H1 (cell line): ENCODE measurements around the gene GRM4. TPM values are rescaled to one million over a fixed set of nuclear protein-coding genes. Genes with fewer than 3 reads are reported as not detected.

Source experiments
- CTCF ChIA-PET: fragments of 300-600 bp; sonication (Branson Sonifier 250); formaldehyde crosslinking; loops from one replicate; lab custom pipeline; 2021; ENCODE audit not compliant: partially characterized antibody; lab: Charles Lee
- POLR2A ChIA-PET: fragments of 300-600 bp; sonication (Branson Sonifier 250); formaldehyde crosslinking; loops from one replicate; lab custom pipeline; 2021; ENCODE audit warnings: inconsistent platforms; ENCODE audit not compliant: partially characterized antibody; lab: Charles Lee
- DNase-seq, 2 experiments: peaks; one replicate each; pipeline versions ENCODE4 v3.0.0 to v3.0.0-alpha.2; 2010 to 2022; ENCODE audit warnings: low spot score in 2 of 2, low read depth in 1 of 2, mixed read lengths in 1 of 2
- FAIRE-seq: peaks from 2 replicates; lab custom pipeline; 2011; peaks lifted over from hg19 to GRCh38; lab: Jason Lieb, UNC
- H2AFZ ChIP-seq: 2 replicates; pipeline ENCODE4 v1.8.1; 2012; ENCODE audit warnings: low read length, inconsistent platforms
- H2AK5ac ChIP-seq: 2 replicates; pipeline ENCODE4 v1.6.1; 2013; ENCODE audit warnings: low read depth, low read length
- H2BK120ac ChIP-seq: replicated peaks from 2 replicates; pipeline ENCODE3; 2013; ENCODE audit warnings: low read depth, low read length, inconsistent platforms
- H2BK12ac ChIP-seq: 2 replicates; pipeline ENCODE4 v1.6.1; 2013; ENCODE audit warnings: low read depth, low read length
- H2BK15ac ChIP-seq: 2 replicates; pipeline ENCODE4 v1.6.1; 2013; ENCODE audit warnings: low read length
- H2BK20ac ChIP-seq: 2 replicates; pipeline ENCODE4 v1.6.1; 2013; ENCODE audit warnings: low read length
- H2BK5ac ChIP-seq: 2 replicates; pipeline ENCODE4 v1.6.1; 2013; ENCODE audit warnings: low read depth, low read length
- H3K14ac ChIP-seq: 2 replicates; pipeline ENCODE4 v1.6.1; 2013; ENCODE audit warnings: inconsistent platforms; ENCODE audit not compliant: insufficient read length
- H3K18ac ChIP-seq: 2 replicates; pipeline ENCODE4 v1.6.1; 2013; ENCODE audit warnings: low read length; ENCODE audit errors: extremely low read depth
- H3K23ac ChIP-seq: 2 replicates; pipeline ENCODE4 v1.6.1; 2013; ENCODE audit warnings: inconsistent platforms; ENCODE audit not compliant: insufficient read length
- H3K23me2 ChIP-seq: 2 replicates; pipeline ENCODE4 v1.6.1; 2013; ENCODE audit warnings: low read depth, low read length
- H3K27ac ChIP-seq: 2 replicates; pipeline ENCODE4 v1.6.1; 2011; ENCODE audit warnings: low read depth, low read length, inconsistent platforms
- H3K27me3 ChIP-seq, 4 experiments: replicated peaks in 1 of 4; 1 replicate in 1 of 4; 2 replicates in 3 of 4; pipeline versions ENCODE4 v1.6.1 to v1.8.1; 2011 to 2013; ENCODE audit warnings: low read length in 3 of 4, mild to moderate bottlenecking in 3 of 4, inconsistent platforms in 2 of 4, mixed read lengths in 2 of 4, moderate library complexity in 1 of 4; ENCODE audit not compliant: control insufficient read depth in 3 of 4, insufficient read depth in 3 of 4; ENCODE audit errors: extremely low read depth in 1 of 4
- H3K36me3 ChIP-seq, 4 experiments: 2 replicates each; pipeline versions ENCODE4 v1.6.1 to v1.8.1; 2011 to 2013; ENCODE audit warnings: mild to moderate bottlenecking in 4 of 4, low read length in 3 of 4, moderate library complexity in 2 of 4, control low read depth in 1 of 4, inconsistent platforms in 1 of 4; ENCODE audit not compliant: insufficient read depth in 4 of 4, control insufficient read depth in 2 of 4
- H3K4ac ChIP-seq: replicated peaks from 2 replicates; pipeline ENCODE3; 2013; ENCODE audit warnings: low read length, low read depth, mixed read lengths, inconsistent platforms; ENCODE audit not compliant: insufficient read length
- H3K4me1 ChIP-seq, 4 experiments: replicated peaks in 1 of 4; 1 replicate in 1 of 4; 2 replicates in 3 of 4; pipeline versions ENCODE4 v1.6.1 to v1.8.1; 2011 to 2013; ENCODE audit warnings: low read length in 3 of 4, inconsistent platforms in 2 of 4, mixed read lengths in 1 of 4; ENCODE audit not compliant: insufficient read depth in 4 of 4, control insufficient read depth in 3 of 4
- H3K4me2 ChIP-seq, 2 experiments: 2 replicates each; pipeline versions ENCODE4 v1.6.1 to v1.8.1; 2011 to 2013; ENCODE audit warnings: low read depth in 2 of 2, low read length in 2 of 2, control low read depth in 1 of 2, inconsistent platforms in 1 of 2, mild to moderate bottlenecking in 1 of 2; ENCODE audit not compliant: insufficient read depth in 1 of 2
- H3K4me3 ChIP-seq, 4 experiments: fragments of 200-600, 300-600 bp in 1 of 4; sonication (generic), shearing (Covaris generic), sonication (Bioruptor Twin) in 1 of 4; 2 replicates each; pipeline versions ENCODE4 v1.5.1 to v1.8.1; 2011 to 2016; ENCODE audit warnings: low read length in 4 of 4, low read depth in 3 of 4, control low read depth in 2 of 4, inconsistent platforms in 2 of 4, mild to moderate bottlenecking in 2 of 4, mixed read lengths in 1 of 4, moderate library complexity in 1 of 4; ENCODE audit not compliant: insufficient read depth in 2 of 4; ENCODE audit errors: extremely low read depth in 1 of 4
- H3K56ac ChIP-seq: replicated peaks from 2 replicates; pipeline ENCODE3; 2013; ENCODE audit warnings: low read depth, mild to moderate bottlenecking, mixed read lengths, low read length, inconsistent platforms; ENCODE audit not compliant: insufficient read length
- H3K79me1 ChIP-seq: 2 replicates; pipeline ENCODE4 v1.6.1; 2013; ENCODE audit warnings: low read depth, low read length, control low read depth
- H3K79me2 ChIP-seq, 2 experiments: 2 replicates each; pipeline versions ENCODE4 v1.6.1 to v1.8.1; 2012 to 2013; ENCODE audit warnings: low read length in 2 of 2, mild to moderate bottlenecking in 2 of 2, inconsistent platforms in 1 of 2; ENCODE audit not compliant: insufficient read depth in 2 of 2, control insufficient read depth in 1 of 2
- H3K9ac ChIP-seq, 4 experiments: replicated peaks in 1 of 4; 1 replicate in 1 of 4; 2 replicates in 3 of 4; pipeline versions ENCODE4 v1.6.1 to v1.8.1; 2011 to 2013; ENCODE audit warnings: low read depth in 3 of 4, low read length in 3 of 4, control low read depth in 2 of 4, mild to moderate bottlenecking in 2 of 4, moderate library complexity in 2 of 4, inconsistent platforms in 1 of 4; ENCODE audit errors: extremely low read depth in 1 of 4
- H3K9me3 ChIP-seq, 2 experiments: 2 replicates each; pipeline versions ENCODE4 v1.6.1 to v1.8.1; 2012 to 2013; ENCODE audit warnings: mild to moderate bottlenecking in 2 of 2, moderate library complexity in 2 of 2, control low read depth in 1 of 2, inconsistent platforms in 1 of 2, low read depth in 1 of 2, low read length in 1 of 2, mixed read lengths in 1 of 2; ENCODE audit not compliant: insufficient read depth in 2 of 2
- H4K20me1 ChIP-seq, 2 experiments: replicated peaks in 1 of 2; 2 replicates each; pipeline versions ENCODE3 to v1.8.1; 2011 to 2013; ENCODE audit warnings: inconsistent platforms in 2 of 2, low read length in 2 of 2, mild to moderate bottlenecking in 1 of 2; ENCODE audit not compliant: insufficient read depth in 2 of 2, control insufficient read depth in 1 of 2
- H4K5ac ChIP-seq: 2 replicates; pipeline ENCODE4 v1.6.1; 2013; ENCODE audit warnings: low read length, low read depth, mixed read lengths, inconsistent platforms; ENCODE audit not compliant: insufficient read length
- H4K8ac ChIP-seq: 2 replicates; pipeline ENCODE4 v1.8.0; 2013; ENCODE audit warnings: mild to moderate bottlenecking, moderate library complexity, low read length, inconsistent platforms; ENCODE audit not compliant: insufficient read depth; ENCODE audit errors: extremely low read depth
- H4K91ac ChIP-seq: replicated peaks from 2 replicates; pipeline ENCODE3; 2013; ENCODE audit warnings: low read length, mixed read lengths, inconsistent platforms; ENCODE audit not compliant: insufficient read length
- BCL11A ChIP-seq, 2 experiments: IDR thresholded peaks; one replicate each; pipeline ENCODE4 v1.6.1; 2011; ENCODE audit warnings: low read depth in 2 of 2, low read length in 2 of 2, mild to moderate bottlenecking in 2 of 2
- BRCA1 ChIP-seq: IDR thresholded peaks from 2 replicates; pipeline ENCODE4 v1.6.1; 2012; ENCODE audit warnings: low read depth, low read length, improper control_type of control experiment
- FOSL1 ChIP-seq: IDR thresholded peaks from 2 replicates; pipeline ENCODE4 v1.6.1; 2011; ENCODE audit warnings: mild to moderate bottlenecking, low read depth, low read length, moderate library complexity; ENCODE audit not compliant: insufficient read depth
- GABPA ChIP-seq: IDR thresholded peaks from 2 replicates; pipeline ENCODE4 v1.6.1; 2011; ENCODE audit warnings: mild to moderate bottlenecking, low read length, moderate library complexity, borderline replicate concordance; ENCODE audit not compliant: insufficient read depth
- GTF2F1 ChIP-seq: IDR thresholded peaks from 2 replicates; pipeline ENCODE4 v1.6.1; 2012; ENCODE audit warnings: low read depth, low read length, improper control_type of control experiment, borderline replicate concordance
- KDM1A ChIP-seq: fragments of 200-600, 300-600 bp; sonication (generic); IDR thresholded peaks from 2 replicates; pipeline ENCODE4 v1.7.1; 2016; ENCODE audit warnings: mild to moderate bottlenecking, low read length, borderline replicate concordance
- MAFK ChIP-seq: IDR thresholded peaks from 2 replicates; pipeline ENCODE4 v1.6.1; 2012; ENCODE audit warnings: low read depth, mild to moderate bottlenecking, improper control_type of control experiment, low read length
- NRF1 ChIP-seq: IDR thresholded peaks from 2 replicates; pipeline ENCODE4 v1.6.1; 2011; ENCODE audit warnings: mild to moderate bottlenecking, low read depth, low read length, improper control_type of control experiment
- RAD21 ChIP-seq, 2 experiments: IDR thresholded peaks in 1 of 2; conservative IDR thresholded peaks in 1 of 2; 2 replicates each; pipeline ENCODE4 v1.6.1; 2011; ENCODE audit warnings: low read depth in 2 of 2, low read length in 2 of 2, improper control_type of control experiment in 1 of 2, inconsistent platforms in 1 of 2, mild to moderate bottlenecking in 1 of 2, moderate library complexity in 1 of 2
- RFX5 ChIP-seq: IDR thresholded peaks from 2 replicates; pipeline ENCODE4 v1.6.1; 2011; ENCODE audit warnings: low read depth, low read length, improper control_type of control experiment, borderline replicate concordance
- SP1 ChIP-seq: IDR thresholded peaks from 2 replicates; pipeline ENCODE4 v1.6.1; 2011; ENCODE audit warnings: low read depth, low read length
- SUZ12 ChIP-seq: fragments of 200-600 bp; sonication (generic); IDR thresholded peaks from 2 replicates; pipeline ENCODE4 v1.6.1; 2012; ENCODE audit warnings: mild to moderate bottlenecking, inconsistent platforms, low read length, moderate library complexity, mixed read lengths
- TCF12 ChIP-seq: IDR thresholded peaks from 2 replicates; pipeline ENCODE4 v1.6.1; 2011; ENCODE audit warnings: low read depth, mild to moderate bottlenecking, low read length
- WGBS, 2 experiments: shearing (Covaris generic) in 1 of 2; methylation state at CpG; one replicate each; pipeline versions ENCODE4 v1.1.6 to v1.1.7; 2013 to 2015; ENCODE audit warnings: low lambda C conversion rate in 2 of 2, mixed read lengths in 2 of 2, inconsistent platforms in 1 of 2, low coverage in 1 of 2, missing lambda C conversion rate in 1 of 2; ENCODE audit not compliant: insufficient replicate concordance in 2 of 2, insufficient coverage in 1 of 2, insufficient read length in 1 of 2; ENCODE audit errors: extremely low coverage in 1 of 2, missing lambda C conversion rate in 1 of 2; 5-methylcytosine and 5-hydroxymethylcytosine counted together
- polyA plus RNA-seq, 7 experiments: library from polyadenylated mRNA; depleted of rRNA in 3 of 7; stranded (reverse) in 5 of 7; unstranded in 2 of 7; fragments of >200 nt in 5 of 7; fragments of 200-250 nt in 2 of 7; gene quantifications; 1 replicate in 5 of 7; 2 replicates in 1 of 7; 4 replicates in 1 of 7; pipeline versions ENCODE4 v1.2.1 to v1.2.3, GENCODE V29; 2011 to 2013; ENCODE audit warnings: missing spikeins in 2 of 7, mixed read lengths in 2 of 7
- total RNA-seq: library from RNA; stranded (reverse); fragmentation: NEBNext Ultra II Directional; extraction: Animal tissue kit (Norgen Biotek cat#: 25700); gene quantifications from 2 replicates; pipeline ENCODE4 v1.2.1, GENCODE V29; 2021
- TF ChIP-seq, protein P1 (sequence below): IDR thresholded peaks from 2 replicates; pipeline ENCODE4 v1.6.1; 2011; ENCODE audit warnings: low read length, improper control_type of control experiment

The GRM4 gene
- total and polyA plus RNA-seq, 2 of the 8 experiments (the other 6 are each of a cell fraction or from before 2014, with no cell fraction given): 19.6 to 21.5 TPM

DNA sequence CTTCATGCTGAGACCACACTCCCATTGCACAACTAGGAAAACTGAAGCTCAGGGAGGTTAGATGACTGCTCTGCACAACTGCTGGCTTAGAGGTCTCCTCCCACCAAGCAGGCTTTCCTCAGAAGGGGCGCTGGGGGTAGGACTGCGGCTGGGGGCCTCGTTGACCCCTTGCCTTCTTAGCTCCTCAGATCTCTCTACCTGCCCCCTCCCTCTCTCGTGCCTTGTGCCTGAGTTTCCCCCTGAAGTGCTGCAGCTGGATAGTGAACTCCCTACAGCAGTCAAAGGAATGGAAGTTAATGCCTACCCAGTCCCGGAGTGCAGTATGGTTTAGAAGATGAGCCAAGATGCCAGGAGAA, 149.8 kb downstream of the GRM4 start:
- CTCF ChIA-PET: interaction anchor here (1.5 to 4.2 kb wide), 2 partner anchors 28 to 31 kb away, joined by 3 to 22 read pairs; no protein-coding TSS in a partner anchor
- TF ChIP-seq, protein P1, sequence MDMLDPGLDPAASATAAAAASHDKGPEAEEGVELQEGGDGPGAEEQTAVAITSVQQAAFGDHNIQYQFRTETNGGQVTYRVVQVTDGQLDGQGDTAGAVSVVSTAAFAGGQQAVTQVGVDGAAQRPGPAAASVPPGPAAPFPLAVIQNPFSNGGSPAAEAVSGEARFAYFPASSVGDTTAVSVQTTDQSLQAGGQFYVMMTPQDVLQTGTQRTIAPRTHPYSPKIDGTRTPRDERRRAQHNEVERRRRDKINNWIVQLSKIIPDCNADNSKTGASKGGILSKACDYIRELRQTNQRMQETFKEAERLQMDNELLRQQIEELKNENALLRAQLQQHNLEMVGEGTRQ: no peak
- TF ChIP-seq RFX5 (no peak), SP1 (no peak), BRCA1 (no peak), SUZ12 (no peak), TCF12 (no peak), GTF2F1 (no peak), NRF1 (no peak), RAD21 (IDR thresholded peaks at IDR 0.05 in 1 of 2, conservative IDR thresholded peaks at IDR 0.05 in 1 of 2; ENCODE audit: low read depth in 2 of 2, low read length in 2 of 2) (no peak), KDM1A (no peak), FOSL1 (no peak), BCL11A (IDR thresholded peaks at IDR 0.05; ENCODE audit: low read depth in 2 of 2, low read length in 2 of 2) (no peak), MAFK (no peak), GABPA (no peak)

More for the DNA sequence above, 149.8 kb downstream of the GRM4 start:
- H3K79me2 ChIP-seq: no peaks in the 10 kb centered on the region
- H4K91ac ChIP-seq: no peak overlapping the region
- no peaks in the 10 kb centered on the region for H3K36me3 ChIP-seq
- DNase-seq (no peak), FAIRE-seq (no peak)
- H3K27ac ChIP-seq: no peak overlapping the region
- H4K8ac ChIP-seq: no peak overlapping the region
- H3K79me1 ChIP-seq: no peaks in the 10 kb centered on the region
- no peak overlapping the region for H2BK120ac ChIP-seq
- no peak overlapping the region for H2BK5ac ChIP-seq
- H3K14ac ChIP-seq: no peak overlapping the region
- H3K23me2 ChIP-seq: no peaks in the 10 kb centered on the region
- no peak overlapping the region for H3K4me3 ChIP-seq
- no peak overlapping the region for H3K4me2 ChIP-seq
- H3K4me1 ChIP-seq: peaks cover 0 to 5% (median 1%) of the 10 kb centered on the region in 4 experiments; a peak in 4 of 7 replicates
- peaks cover 0 to 10% (median 2%) of the 10 kb centered on the region in 4 experiments; a peak in 4 of 7 replicates for H3K27me3 ChIP-seq
- POLR2A ChIA-PET: no interaction called here
- H2AK5ac ChIP-seq: no peak overlapping the region
- H3K18ac ChIP-seq: no peak overlapping the region
- no peak overlapping the region for H4K5ac ChIP-seq
- H2BK15ac ChIP-seq: no peak overlapping the region
- no peak overlapping the region for H2BK20ac ChIP-seq
- no peaks in the 10 kb centered on the region for H3K9me3 ChIP-seq
- H4K20me1 ChIP-seq: no peaks in the 10 kb centered on the region
- no peak overlapping the region for H3K56ac ChIP-seq
- no peak overlapping the region for H2AFZ ChIP-seq
- no peak overlapping the region for H2BK12ac ChIP-seq
- H3K4ac ChIP-seq: no peak overlapping the region
- H3K23ac ChIP-seq: no peak overlapping the region
- no peak overlapping the region for H3K9ac ChIP-seq
- WGBS, 2 experiments: 95% methylated on average over 3 of the region's 5 CpGs; no CpG with 5 or more reads in 1 of the 2 experiments
